GM18507 (cell line): ENCODE data around the gene ZNF821.
"Not testable (repeated sequence)": the region's sequence is repeated elsewhere in the genome, so short reads cannot be mapped to it uniquely, and the experiment has no call there.

ENCODE experiments used
- DNase-seq: peaks from one replicate; pipeline ENCODE4 v3.0.0; 2011; ENCODE audit warnings: low read depth; ENCODE audit not compliant: insufficient read length; ENCODE audit errors: extremely low spot score
- FAIRE-seq: peaks from 2 replicates; lab custom pipeline; 2011; peaks lifted over from hg19 to GRCh38; lab: Jason Lieb, UNC

Gene ZNF821

DNA sequence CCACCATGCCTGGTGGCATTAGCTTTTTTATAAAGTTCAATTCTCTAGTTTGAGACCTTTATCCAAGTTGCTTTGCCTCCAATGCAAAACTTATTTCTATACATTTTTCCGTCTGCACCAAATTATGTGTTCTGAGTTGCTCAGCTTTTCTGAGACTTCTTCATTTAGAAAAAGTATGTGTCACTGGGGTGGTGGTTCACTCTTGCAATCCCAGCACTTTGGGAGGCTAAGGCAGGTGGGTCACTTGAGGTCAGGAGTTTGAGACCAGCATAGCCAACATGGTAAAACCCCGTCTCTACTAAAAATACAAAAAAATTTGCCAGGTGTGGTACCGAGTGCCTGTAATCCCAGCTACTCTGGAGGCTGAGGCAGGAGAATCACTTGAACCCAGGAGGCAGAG is 52.3 kb downstream of the ZNF821 start:
- not testable (repeated sequence) for DNase-seq, FAIRE-seq

- DNase-seq (no peak), FAIRE-seq (no peak)
These were observed 53.6 kb downstream of the ZNF821 start for GRCh38 chr16:71830359-71830758.

GRCh38 chr16:71826533-71827017 is 57.4 kb downstream of the ZNF821 start:
- DNase-seq (no peak), FAIRE-seq (no peak)

- not testable (repeated sequence) for FAIRE-seq, DNase-seq
These were observed 66.9 kb downstream of the ZNF821 start for GRCh38 chr16:71817155-71817500.

GRCh38 chr16:71811261-71811803 is 72.7 kb downstream of the ZNF821 start:
- DNase-seq (no peak), FAIRE-seq (no peak)

GRCh38 chr16:71810155-71810530 is 73.8 kb downstream of the ZNF821 start:
- FAIRE-seq, DNase-seq: not testable (repeated sequence)
